GM19099 (cell line): ENCODE results near the gene CCM2L.

Source experiments
- POLR2A ChIP-seq: IDR thresholded peaks from 3 replicates; pipeline ENCODE4 v1.6.1; 2011; ENCODE audit warnings: low read depth; ENCODE audit not compliant: insufficient read length; ENCODE audit errors: extremely low read depth

The CCM2L gene

DNA sequence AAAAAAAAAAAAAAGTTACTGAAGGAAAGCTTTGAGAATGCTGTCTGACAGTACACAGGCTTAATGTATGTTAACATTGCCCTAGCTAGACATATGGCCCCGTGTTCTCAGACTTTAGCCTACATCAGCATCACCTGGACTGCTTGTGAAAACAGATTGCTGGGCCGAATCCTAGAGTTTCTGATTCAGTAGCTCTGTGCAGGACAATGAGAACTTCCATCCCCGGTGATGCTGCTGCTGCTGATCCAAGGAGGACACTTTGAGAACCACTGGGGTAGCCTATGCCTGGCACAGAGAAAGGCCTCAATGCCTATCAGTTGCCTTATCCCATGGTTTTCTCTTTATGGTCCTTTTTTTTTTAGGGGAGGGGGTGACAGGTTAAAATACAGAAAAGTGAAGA is 43.4 kb downstream of the CCM2L start:
- TF ChIP-seq POLR2A: no peak

DNA sequence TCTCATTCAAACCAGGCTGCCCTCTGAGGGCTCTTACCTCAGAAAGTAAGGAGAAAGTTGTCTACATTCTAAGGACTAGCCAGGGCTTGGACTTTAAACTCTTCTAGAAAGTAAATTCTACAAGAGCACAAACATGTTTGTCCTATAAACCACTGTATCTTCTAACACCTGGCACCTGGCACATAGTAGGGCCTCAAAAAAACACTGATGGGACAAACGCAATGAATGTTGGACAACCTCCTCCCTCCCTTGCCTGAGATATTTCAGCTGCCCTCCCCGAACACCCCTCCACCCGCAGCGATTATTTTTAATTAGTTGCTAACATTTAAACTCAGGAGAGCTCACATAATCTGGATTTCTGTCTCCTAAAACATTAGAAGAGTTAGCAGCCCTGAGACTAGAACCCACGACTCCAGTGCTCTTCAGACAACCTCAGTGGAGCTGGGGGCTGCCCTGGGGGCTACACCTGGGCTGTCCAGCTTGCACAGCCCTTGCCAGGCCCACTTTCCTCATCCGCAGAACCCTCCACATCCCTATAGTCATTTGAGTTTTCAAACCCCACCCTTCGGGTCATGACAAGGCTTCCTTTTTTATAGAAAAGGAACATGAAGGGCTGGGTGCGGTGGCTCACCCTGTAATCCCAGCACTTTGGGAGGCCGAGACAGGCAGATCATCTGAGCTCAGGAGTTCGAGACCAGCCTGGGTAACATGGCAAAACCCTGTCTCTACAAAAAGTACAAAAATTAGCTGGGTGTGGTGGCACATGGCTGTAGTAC is 46.7 kb downstream of the CCM2L start:
- TF ChIP-seq POLR2A: no peak

DNA sequence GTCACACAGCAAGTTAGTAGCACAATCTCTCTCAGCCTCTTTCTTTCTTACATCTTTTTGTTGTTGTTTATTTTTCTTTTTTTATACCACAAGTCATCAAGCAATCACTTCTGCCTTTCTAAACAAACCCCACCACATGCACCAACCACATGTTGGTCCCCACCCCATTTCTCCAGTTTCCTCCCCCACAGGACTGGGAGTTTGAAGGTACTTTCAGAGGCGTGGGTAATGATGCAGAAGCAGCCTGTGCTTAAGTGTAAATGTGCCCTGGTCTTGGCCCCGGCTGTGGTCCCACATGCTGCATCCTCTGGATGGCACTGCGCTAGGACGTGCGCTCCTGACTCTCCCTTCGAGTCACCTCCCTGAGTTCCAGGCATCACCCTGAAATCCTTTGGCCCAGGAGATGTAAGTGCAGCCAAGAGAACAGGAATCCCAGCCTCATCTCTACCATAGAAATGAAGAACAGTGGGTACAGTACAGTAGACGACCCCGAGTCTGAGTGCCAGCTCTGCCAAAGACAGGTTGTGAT is 47.5 kb downstream of the CCM2L start:
- no peak for TF ChIP-seq POLR2A

DNA sequence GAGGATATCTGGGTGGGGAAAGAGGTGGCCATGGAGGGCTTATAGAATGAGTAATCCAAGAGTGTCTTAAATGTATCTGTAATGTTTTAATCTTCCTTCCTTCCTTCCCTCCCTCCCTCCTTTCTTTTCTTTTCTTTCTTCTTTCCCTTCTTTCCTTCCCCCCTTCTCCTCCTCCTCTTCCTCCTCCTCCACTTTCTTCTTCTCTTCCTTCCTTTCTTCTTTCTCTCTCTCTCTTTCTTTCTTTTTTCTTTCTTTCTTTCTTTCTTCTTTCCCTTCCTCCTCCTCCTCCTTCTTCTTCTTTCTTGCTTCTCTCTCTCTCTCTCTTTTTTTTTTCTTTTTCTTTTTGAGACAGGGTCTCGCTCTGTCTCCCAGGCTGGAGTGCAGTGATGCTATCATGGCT is 49.0 kb downstream of the CCM2L start:
- no peak for TF ChIP-seq POLR2A

DNA sequence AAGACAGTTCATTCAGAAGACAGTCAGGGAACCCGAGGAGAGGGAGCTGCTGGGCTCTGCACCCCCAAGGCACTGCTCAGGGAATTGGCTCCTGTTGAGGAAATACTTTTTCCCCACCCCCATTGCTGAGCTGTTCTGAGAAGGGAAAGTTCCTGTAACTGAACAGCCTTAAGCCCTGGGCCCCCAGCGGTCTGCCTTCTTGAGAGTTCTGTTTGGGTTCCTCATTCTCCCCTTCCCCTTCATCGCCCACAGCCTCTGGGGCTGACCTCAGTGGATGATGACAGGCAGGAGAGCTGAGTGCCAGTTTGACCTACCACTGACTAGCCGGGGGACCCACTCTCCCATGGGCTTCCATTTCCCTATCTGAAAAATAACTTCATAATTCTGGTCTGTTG is 52.5 kb downstream of the CCM2L start:
- no peak for TF ChIP-seq POLR2A

DNA sequence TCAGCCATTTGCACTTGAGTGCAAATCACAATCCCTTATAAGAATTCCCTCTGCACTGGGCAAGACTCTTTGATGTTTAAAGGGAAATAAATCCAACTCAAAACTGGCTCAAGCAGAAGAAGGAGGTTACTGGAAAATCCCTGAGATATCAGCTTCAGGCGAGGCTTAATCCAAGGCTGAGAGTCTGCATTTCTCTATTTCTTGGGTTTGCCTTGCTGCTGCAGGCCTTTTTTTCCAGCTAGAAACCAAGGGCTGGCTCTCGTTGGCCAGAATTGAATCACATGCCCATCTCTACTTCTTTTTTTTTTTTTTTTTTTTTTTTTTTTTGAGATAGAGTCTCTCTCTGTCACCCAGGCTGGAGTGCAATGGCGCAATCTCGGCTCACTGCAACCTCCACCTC is 53.5 kb downstream of the CCM2L start:
- no peak for TF ChIP-seq POLR2A

DNA sequence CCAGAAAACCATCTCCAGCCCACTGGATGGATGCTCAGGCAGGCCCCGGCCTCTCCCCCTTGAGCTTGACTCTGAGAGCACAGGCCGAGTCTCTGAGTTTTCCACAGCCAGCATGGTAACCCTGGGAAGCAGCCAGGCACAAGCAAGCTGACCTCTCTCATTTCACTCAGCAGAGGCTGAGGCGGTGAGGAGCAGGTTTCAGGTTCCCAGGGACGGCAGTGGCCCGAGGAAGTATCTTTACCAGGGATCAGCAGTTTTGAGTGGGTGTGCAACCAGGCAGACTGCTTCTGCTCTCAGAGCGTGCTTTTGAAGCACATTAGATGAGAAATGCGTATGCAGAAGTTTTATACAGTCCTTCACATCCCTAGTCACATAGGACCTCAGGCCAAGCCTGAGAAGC is 54.4 kb downstream of the CCM2L start:
- TF ChIP-seq POLR2A: no peak

DNA sequence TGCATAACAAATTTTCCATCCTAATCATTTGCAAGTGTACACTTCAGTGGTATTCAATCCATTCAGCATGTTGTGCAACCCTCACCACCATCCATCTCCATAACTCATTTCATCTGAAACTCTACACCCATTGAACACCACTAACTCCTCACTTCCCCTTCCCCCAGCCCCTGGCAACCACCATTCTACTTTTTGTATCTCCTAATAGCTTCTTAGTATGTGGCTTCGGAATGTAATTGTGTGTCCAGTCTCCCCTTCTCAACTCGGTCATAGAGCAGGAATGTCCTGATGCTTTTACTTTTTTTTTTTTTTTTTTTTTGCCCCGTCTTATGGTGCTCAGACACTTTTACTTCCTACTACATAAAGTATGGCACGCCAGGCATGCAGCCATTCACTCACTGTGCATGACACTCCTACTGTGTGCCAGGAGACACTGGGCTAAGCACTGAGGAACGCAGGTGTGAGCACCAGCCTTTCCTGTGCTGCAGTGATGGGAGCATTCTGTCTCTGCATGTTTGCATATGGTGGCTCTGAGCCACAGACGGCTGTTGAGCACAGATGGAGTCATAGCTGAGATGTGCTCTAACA is 57.1 kb downstream of the CCM2L start:
- no peak for TF ChIP-seq POLR2A

DNA sequence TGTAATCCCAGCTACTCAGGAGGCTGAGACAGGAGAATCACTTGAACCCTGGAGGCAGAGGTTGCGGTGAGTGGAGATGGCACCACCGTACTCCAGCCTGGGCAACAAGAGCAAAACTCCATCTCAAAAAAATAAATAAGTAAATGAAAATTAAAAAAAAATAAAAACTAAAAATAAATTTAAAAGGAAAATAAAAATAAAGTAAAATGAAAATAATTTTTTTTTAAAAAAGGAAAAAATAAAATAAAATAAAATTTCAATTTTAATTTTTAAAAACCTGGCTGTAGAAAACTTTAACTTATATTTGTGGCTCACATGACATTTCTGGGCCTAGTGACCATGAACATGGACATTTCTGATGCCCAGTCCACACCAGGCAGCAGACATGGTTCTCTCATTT is 57.9 kb downstream of the CCM2L start:
- TF ChIP-seq POLR2A: no peak

DNA sequence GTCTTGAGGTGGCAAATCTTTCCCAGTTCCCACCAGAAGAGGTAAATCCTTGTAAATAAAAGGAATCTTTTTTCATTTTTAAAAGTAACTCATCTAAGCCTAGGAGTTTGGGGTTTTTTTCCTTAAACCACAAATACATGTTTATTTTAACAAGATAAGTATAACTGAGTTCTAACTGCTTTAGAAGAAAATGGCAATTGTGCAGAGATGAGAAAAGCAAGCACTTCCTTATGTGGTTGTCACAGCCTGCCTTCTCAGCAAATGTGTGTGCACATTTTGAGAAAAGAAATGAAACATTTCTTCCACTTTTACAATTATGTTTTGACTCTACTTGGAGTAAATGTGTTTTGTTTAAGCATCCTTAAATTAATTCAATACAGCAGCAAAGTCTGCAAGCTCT is 59.5 kb downstream of the CCM2L start:
- no peak for TF ChIP-seq POLR2A

DNA sequence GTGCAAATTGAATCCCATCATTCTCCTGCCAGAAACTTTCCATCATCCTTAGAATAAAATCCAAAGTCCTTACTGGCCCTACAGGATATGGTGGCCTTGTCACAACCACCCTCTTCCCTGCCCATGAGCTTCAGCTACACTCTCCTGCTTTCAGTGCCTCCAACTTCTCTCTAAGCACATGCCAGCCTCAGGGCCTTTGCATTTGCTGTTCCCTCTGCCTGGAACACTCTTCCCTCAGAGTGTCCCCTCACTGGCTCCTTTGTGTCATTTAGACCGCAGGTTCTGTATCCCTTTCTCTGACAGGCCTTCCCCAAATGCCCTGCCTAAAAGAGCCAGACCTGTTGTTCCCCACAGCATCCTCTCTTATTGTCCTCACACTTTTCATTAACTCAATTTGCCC is 60.0 kb downstream of the CCM2L start:
- no peak for TF ChIP-seq POLR2A

DNA sequence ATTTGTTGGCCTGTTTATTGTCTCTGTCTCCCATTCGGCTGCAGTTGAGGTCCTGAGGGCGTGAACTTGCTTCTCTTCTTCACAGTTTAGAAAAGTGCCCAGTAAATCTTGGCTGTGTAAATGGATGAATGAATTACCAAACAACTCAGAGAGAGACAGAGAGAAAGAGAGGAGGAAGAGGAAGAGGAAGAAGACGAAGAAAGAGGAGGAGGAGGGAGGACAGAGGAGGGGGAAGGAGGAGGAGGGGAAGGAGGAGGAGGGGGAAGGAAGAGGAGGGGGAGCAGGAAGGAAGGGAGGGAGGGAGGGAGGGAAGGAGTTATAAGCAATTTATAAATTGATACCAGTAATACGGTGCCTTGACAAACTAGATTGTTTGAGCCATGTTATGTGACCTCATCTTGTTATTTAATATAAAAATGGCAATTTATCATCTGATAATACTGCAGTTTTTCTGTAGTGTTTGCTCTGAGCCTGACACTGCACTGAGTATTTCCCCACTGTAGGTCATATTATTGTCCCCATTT is 60.5 kb downstream of the CCM2L start:
- TF ChIP-seq POLR2A: no peak

DNA sequence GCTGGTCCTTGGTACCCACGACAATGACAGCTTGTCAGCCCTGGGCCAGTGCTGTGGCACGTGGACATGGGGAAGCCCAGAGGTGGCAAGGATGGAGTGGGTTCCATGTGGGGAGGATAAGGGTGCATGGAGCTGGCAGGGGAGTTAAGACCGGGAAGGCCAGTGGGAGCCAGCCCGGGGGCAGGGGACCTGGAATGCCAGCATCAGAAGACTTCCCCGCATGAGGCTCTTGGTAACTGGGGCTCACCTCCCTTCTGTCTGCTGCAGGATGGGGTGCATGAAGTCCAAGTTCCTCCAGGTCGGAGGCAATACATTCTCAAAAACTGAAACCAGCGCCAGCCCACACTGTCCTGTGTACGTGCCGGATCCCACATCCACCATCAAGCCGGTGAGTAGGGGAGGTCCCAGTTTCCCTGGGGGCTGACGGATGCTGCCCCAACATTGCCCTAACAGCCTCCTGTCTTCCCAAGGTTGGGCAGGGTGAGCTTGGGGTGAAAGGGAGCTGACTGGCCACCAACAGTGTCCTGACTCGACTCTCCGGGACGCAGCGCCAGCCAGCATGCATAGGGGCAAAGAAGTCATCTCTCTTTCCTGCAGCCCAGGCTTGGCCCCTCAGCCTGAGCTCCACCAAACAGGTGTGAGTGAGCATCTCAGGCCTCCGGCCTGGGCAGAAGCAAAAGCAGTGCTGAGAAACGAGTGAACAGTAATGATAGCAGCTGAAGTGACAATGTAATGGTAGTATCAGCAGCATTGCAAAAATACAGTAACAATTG is 61.3 kb downstream of the CCM2L start:
- no peak for TF ChIP-seq POLR2A

DNA sequence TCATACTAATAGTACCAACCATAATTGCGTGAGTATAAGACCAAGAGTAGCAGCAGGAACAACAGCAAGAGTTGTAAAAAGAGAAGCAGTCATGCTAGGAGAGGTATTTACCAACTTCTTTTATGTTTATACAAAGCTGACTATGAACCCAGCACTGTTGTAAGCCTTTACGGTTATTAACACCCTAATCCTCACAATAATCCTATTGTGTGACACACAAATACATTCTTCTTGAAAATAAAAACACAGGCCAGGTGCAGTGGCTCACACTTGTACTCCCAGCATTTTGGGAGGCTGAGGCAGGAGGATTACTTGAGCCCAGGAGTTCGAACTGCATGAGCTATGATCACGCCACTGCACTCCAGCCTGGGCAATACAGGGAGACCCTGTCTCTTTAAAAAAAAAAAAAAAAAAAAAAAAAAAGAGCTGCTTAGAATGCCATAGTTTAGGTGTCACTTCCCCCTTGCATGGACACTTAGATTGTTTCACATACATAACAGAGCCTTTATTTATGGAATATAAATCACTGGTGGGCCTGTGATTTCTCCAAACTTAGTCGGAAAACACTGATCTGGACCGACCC is 62.0 kb downstream of the CCM2L start:
- no peak for TF ChIP-seq POLR2A

DNA sequence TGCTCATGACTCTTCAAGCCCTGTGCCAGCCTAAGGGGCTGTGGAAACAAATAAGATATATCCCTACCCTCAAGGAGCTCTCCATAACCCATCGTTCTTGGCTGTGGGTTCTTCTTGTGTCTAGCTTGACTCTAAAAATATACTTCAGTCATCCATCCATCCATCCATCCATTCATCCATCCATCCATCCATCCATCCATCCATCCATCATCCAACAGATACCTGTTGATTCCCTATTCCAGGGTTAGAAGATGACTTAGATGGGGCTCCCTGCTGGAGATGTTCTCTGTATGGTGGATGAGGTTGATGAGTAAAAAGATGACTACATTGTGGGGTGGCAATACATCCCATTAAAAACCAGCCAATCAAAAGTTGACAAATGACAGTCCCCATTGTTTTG is 65.3 kb downstream of the CCM2L start:
- no peak for TF ChIP-seq POLR2A

DNA sequence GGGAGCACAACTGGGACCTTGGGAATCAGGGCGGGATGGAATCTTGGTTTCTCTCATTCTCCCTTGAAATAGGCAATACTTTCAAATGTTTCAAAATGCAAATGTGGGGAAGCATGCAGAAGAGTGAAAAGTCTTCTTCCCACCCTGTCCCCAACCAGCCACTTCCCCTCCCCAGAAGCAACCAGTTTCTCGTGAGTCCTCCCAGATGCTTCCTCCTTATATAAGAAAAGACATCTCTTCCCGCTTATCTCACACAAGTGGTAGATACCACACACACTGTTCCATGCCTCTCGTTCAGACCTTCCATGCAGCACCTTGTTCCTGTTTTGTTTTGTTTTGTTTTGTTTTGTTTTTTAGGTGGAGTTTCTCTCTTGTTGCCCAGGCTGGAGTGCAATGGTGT is 67.0 kb downstream of the CCM2L start:
- no peak for TF ChIP-seq POLR2A

DNA sequence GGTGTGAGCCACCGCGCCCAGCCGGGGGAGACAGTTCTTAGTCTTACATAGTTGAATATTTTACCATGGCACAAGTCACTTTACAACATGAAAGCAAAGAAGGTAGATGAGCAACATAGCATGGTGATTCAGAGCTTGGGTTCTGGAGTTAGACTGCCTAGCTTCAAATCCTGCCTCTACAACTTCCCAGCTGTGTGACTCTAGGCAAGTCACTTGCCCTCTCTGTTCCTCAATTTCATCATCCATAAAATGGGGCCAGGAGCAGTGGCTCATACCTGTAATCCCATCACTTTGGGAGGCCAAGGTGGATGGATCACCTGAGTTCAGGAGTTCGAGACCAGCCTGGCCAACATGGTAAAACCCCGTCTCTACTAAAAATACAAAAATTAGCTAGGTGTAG is 68.1 kb downstream of the CCM2L start:
- no peak for TF ChIP-seq POLR2A
